ENCODE measurements around the gene SMAD4.
A peak's percentile ranks its signal among the peaks of the same experiment; 100 is the strongest.
"Not testable (repeated sequence)": the region's sequence is repeated elsewhere in the genome, so short reads cannot be mapped to it uniquely, and the experiment has no call there.

SMAD4 gene
- long read RNA-seq, donor 1, full-length matches to known transcripts: 11 of 147 reads
- long read RNA-seq, donor 1, partial matches to known transcripts: 136 of 147 reads
- long read RNA-seq, donor 1, other reads (novel, unspliced or antisense): 0 of 147 reads
- long read RNA-seq, donor 2, full-length matches to known transcripts: 9 of 16 reads
- long read RNA-seq, donor 2, partial matches to known transcripts: 7 of 16 reads
- long read RNA-seq, donor 2, other reads (novel, unspliced or antisense): 0 of 16 reads
- long read RNA-seq, donor 3, full-length matches to known transcripts: 6 of 6 reads
- long read RNA-seq, donor 3, partial matches to known transcripts: 0 of 6 reads
- long read RNA-seq, donor 3, other reads (novel, unspliced or antisense): 0 of 6 reads
- long read RNA-seq, donor 4, full-length matches to known transcripts: 8 of 141 reads
- long read RNA-seq, donor 4, partial matches to known transcripts: 133 of 141 reads
- long read RNA-seq, donor 4, other reads (novel, unspliced or antisense): 0 of 141 reads
- long read RNA-seq, donor 5, full-length matches to known transcripts: 13 of 18 reads
- long read RNA-seq, donor 5, partial matches to known transcripts: 5 of 18 reads
- long read RNA-seq, donor 5, other reads (novel, unspliced or antisense): 0 of 18 reads
- long read RNA-seq, donor 6, full-length matches to known transcripts: 7 of 24 reads
- long read RNA-seq, donor 6, partial matches to known transcripts: 17 of 24 reads
- long read RNA-seq, donor 6, other reads (novel, unspliced or antisense): 0 of 24 reads
- long read RNA-seq, donor 7: 0 reads
- long read RNA-seq, donor 8, full-length matches to known transcripts: 8 of 31 reads
- long read RNA-seq, donor 8, partial matches to known transcripts: 23 of 31 reads
- long read RNA-seq, donor 8, other reads (novel, unspliced or antisense): 0 of 31 reads

DNA sequence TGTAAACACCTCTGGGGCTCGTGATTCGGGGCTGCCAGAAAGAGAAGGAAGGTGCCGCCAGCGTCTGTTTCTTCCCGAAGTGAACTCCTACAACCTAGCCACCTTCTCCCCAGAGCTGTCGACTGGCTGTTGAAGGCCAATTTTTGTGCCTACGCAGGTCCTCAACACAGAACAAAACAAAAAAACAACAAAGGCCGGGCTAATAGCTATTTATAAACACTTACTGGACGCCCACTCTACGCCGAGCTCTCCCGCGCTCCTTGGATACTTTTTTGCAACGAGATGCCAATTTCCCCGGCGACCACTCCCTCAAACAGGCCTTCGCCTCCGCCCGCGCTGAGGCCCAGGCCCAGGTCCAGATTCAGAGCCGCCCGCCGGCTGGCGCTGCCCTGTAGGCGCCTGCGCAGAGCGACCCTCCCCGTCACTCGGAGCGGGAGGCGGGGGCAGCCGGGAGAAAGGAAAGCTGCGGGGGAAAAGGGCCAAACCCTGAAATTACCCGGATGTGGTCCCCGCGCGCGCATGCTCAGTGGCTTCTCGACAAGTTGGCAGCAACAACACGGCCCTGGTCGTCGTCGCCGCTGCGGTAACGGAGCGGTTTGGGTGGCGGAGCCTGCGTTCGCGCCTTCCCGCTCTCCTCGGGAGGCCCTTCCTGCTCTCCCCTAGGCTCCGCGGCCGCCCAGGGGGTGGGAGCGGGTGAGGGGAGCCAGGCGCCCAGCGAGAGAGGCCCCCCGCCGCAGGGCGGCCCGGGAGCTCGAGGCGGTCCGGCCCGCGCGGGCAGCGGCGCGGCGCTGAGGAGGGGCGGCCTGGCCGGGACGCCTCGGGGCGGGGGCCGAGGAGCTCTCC, at the start of gene SMAD4:
Gene SMAD4 (plus strand): TSS at position 520 of the 843 bp plus-strand sequence. CDS start 16,834 bp downstream, outside the sequence.
- DNase-seq: peak; percentile 97

GRCh38 chr18:50981381-50981780, 48.6 kb upstream of the SMAD4 start:
- DNase-seq: no peak

GRCh38 chr18:50982086-50982801, 47.8 kb upstream of the SMAD4 start:
- no peak for DNase-seq

DNA sequence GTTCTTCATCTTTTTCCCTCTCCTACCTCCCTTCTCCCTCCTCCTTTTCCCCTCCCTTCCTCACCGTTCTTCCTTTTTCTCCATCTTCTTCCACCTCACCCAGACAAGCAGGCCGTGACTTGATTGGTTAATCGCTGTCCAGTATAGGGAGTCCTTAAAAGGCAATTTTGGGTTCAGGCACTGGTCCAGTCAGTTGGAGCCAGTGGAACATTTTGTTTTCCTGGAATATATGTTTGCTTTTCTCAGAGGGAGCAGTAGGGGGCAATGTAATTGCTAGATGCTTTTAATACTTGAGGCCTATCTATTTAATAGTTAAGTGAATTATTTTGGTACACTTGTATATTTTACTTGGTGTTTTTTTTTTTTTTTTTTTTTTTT, 47.2 kb upstream of the SMAD4 start:
- DNase-seq: no peak

- no peak for DNase-seq
These were observed 43.5 kb upstream of the SMAD4 start for GRCh38 chr18:50986360-50987087.

GRCh38 chr18:50987261-50987660, 42.8 kb upstream of the SMAD4 start:
- no peak for DNase-seq

DNA sequence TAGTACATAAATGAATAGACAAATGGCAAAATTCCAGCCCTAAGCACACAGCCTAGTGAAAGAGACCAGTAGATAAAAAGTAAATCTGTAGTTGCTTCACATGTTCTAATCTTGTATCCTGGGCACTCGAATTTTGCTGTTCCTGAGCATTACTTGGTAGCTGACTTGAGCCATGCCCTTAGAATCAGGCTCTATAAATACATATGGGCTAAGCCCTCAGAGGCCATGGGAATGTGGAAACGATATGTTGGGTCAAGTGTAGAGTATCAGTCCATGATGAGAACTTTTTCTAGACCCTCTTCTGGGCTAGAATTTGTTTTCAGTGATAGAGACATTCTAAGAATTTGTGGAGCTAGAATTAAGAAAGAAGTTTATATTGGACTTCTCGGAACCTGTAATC, 40.3 kb upstream of the SMAD4 start:
- DNase-seq: no peak

DNA sequence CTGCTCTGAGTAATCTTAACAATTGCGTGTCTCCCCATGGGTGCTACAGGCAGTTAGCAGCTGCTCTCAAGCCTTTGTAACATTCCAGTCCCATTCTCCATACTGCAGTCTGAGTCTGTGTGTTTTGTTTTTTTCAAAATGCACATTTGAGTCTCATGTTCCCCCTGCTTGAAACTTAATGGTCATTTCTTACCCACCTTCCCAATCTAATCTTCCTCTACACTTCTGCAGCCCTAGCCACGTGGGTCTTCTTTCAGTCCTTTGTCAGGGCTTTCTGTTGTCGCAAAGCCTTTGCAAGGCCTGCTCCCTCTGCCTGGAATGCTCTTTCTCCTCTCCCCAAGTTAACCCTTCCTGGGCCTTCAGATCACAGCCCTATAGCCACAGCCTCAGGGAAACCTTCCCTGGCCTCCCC, 37.7 kb upstream of the SMAD4 start:
- DNase-seq: no peak

DNA sequence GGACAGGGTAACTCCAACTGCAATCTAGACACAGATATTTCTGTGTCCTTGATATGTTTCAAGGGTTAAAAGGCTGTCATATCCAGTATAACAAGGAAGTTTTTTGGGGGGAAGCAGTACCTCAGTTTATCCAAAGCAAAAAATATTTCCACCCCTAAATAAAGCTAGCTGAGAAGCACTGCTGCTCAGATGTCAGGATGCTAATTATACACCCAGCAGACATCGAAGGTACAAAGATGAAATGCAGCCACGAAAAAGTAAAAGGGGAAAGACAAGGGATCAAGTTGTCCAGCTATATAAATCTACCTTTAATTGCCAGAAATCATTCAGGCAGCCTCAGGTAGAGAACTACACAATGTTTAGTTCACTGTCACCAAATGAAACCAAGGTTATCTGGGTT, 36.0 kb upstream of the SMAD4 start:
- no peak for DNase-seq

GRCh38 chr18:51003174-51003573, 26.8 kb upstream of the SMAD4 start:
- DNase-seq: not testable (repeated sequence)

DNA sequence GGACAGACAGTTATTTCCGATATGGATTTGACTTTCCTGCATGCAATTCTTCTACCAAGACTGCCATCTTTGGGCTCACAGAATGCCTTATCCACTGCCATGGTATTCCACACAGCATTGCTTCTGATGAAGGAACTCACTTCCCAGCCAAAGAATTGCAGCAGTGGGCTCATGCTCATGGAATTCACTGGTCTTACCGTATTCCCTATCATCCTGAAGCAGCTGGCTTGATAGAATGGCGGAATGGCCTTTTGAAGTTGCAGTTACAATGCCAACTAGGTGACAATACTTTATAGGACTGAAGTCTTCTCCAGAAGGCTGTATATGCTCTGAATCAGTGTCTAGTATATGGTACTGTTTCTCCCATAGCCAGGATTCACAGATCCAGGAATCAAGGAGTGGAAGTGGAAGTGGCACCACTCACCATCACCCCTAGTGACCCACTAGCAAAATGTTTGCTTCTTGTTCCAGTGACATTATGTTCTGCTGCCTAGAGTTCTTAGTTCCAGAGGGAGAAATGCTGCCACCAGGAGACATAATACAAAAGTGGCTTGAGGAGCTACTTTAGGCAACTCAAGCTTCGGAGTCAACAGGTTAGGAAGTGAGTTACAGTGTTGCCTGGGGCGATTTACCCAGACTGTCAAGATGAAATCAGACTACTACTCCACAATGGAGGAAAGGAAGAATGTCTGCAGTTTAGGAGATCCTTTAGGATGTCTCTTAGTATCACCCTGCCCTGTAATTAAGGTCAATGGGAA, 23.8 kb upstream of the SMAD4 start:
- DNase-seq: no peak

GRCh38 chr18:51006948-51007789, 22.8 kb upstream of the SMAD4 start:
- DNase-seq: no peak

DNA sequence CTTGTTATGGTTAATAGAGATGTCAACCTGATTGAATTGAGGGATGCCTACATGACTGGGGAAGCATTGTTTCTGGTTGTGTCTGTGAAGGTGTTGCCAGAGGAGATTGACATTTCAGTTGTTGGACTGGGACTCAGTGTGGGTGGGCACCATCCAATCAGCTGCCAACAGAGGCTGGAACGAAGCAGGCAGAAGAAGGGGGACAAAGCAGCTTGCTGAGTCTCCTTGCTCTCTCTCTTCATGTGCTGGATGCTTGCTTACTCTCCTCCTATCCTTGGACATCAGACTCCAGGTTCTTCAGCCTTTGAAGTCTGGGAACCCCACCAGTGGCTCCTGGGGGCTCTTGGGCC, 22.2 kb upstream of the SMAD4 start:
- no peak for DNase-seq

- no peak for DNase-seq
These were observed 20.9 kb upstream of the SMAD4 start for GRCh38 chr18:51009072-51009471.

DNA sequence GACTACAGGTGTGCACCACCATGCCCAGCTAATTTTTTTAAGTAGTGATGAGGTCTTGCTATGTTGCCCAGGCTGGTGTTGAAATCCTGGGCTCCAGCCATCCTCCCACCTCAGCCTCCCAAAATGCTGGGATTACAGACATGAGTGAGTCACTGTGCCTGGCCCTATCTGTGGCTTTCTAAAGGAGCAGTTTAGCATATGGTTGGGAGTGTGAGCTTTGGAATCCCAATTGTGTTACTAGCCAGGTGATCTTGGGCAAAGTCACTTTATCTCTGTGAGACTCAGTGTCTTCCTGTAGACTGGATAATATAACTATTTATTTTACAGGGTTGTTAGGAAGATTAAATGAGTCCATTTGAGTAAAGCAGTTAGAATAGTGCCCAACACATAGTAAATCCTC, 19.8 kb upstream of the SMAD4 start:
- DNase-seq: no peak

GRCh38 chr18:51011709-51012108, 18.3 kb upstream of the SMAD4 start:
- no peak for DNase-seq

DNA sequence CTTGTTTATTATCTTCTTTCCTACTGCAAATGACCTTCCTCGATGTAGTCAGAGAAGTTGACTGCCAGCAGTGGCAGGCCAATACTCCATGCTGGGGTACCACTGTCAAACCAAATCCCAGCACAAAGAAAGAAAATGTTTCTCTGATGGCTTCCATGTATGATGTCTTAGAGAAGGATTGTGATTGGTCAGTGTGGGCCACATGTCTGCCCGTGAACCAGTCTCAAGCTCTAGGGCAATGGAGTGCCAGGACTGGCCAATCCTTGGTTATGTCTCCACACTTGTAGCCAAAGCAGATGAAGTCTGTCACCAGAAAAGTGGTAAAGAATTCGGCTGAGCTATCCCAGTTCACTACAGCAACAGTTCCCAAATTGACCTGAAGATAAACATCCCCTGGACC, 17.6 kb upstream of the SMAD4 start:
- DNase-seq: no peak

DNA sequence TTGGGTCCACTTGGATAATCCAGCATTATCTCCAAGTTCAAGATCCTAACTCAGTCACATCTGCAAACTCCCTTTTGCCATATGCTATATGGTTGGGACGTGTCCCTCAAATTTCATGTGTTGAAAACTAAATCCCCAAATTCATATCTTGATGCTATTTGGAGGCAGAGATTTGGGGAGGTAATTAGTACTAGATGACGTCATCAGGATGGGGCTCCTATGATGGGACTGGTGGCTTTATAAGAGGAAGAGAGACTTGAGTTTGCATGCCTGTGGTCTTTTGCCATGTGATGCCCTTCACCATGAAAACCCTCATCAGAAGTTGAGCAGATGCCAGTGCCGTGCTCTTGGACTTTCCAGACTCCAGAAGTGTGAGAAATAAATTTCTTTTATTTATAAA, 16.8 kb upstream of the SMAD4 start:
- no peak for DNase-seq

GRCh38 chr18:51017140-51017879, 12.7 kb upstream of the SMAD4 start:
- no peak for DNase-seq
